GM18870 (cell line): ENCODE data around the gene PFKFB3.
"Not testable (repeated sequence)": the region's sequence is repeated elsewhere in the genome, so short reads cannot be mapped to it uniquely, and the experiment has no call there.

Experiments used
- ATAC-seq: cut with Tn5 transposase; IDR thresholded peaks from one replicate; pipeline ENCODE4 v1.9.1; 2021; ENCODE audit warnings: moderate library complexity; ENCODE audit not compliant: unreplicated experiment

Gene PFKFB3

GRCh38 chr10:6201516-6201975 lies 1.2 kb upstream of the PFKFB3 start:
- peak; percentile 40 for ATAC-seq

- peak; percentile 0 for ATAC-seq
Observed at GRCh38 chr10:6202098-6202683, 541 bp upstream of the PFKFB3 start.

- no peak for ATAC-seq
Observed at GRCh38 chr10:6203331-6204062, 765 bp downstream of the PFKFB3 start.

GRCh38 chr10:6204063-6204340 lies 1.3 kb downstream of the PFKFB3 start:
- no peak for ATAC-seq

GRCh38 chr10:6204341-6205191 lies 1.8 kb downstream of the PFKFB3 start:
- ATAC-seq, result no peak

- not testable (repeated sequence) for ATAC-seq
Observed at GRCh38 chr10:6206486-6206885, 3.8 kb downstream of the PFKFB3 start.

- no peak for ATAC-seq
Observed at GRCh38 chr10:6207658-6208057, 4.9 kb downstream of the PFKFB3 start.

GRCh38 chr10:6208799-6209235 lies 6.1 kb downstream of the PFKFB3 start:
- ATAC-seq, result no peak

GRCh38 chr10:6211341-6211670 lies 8.6 kb downstream of the PFKFB3 start:
- ATAC-seq, result no peak

GRCh38 chr10:6211671-6212635 lies 9.2 kb downstream of the PFKFB3 start:
- no peak for ATAC-seq

- no peak for ATAC-seq
Observed at GRCh38 chr10:6212806-6213205, 10.1 kb downstream of the PFKFB3 start.

- ATAC-seq, result no peak
Observed at GRCh38 chr10:6213257-6213905, 10.6 kb downstream of the PFKFB3 start.

GRCh38 chr10:6213908-6214307 lies 11.2 kb downstream of the PFKFB3 start:
- no peak for ATAC-seq

- ATAC-seq, result no peak
Observed at GRCh38 chr10:6214612-6215011, 11.9 kb downstream of the PFKFB3 start.

- no peak for ATAC-seq
Observed at GRCh38 chr10:6215241-6215640, 12.5 kb downstream of the PFKFB3 start.

GRCh38 chr10:6215683-6216484 lies 13.2 kb downstream of the PFKFB3 start:
- ATAC-seq, result no peak

GRCh38 chr10:6216916-6217315 lies 14.2 kb downstream of the PFKFB3 start:
- no peak for ATAC-seq

GRCh38 chr10:6217611-6218010 lies 14.9 kb downstream of the PFKFB3 start:
- ATAC-seq, result no peak

- no peak for ATAC-seq
Observed at GRCh38 chr10:6218692-6219493, 16.2 kb downstream of the PFKFB3 start.
